ENCODE data around the gene HDAC4.

The HDAC4 gene

DNA sequence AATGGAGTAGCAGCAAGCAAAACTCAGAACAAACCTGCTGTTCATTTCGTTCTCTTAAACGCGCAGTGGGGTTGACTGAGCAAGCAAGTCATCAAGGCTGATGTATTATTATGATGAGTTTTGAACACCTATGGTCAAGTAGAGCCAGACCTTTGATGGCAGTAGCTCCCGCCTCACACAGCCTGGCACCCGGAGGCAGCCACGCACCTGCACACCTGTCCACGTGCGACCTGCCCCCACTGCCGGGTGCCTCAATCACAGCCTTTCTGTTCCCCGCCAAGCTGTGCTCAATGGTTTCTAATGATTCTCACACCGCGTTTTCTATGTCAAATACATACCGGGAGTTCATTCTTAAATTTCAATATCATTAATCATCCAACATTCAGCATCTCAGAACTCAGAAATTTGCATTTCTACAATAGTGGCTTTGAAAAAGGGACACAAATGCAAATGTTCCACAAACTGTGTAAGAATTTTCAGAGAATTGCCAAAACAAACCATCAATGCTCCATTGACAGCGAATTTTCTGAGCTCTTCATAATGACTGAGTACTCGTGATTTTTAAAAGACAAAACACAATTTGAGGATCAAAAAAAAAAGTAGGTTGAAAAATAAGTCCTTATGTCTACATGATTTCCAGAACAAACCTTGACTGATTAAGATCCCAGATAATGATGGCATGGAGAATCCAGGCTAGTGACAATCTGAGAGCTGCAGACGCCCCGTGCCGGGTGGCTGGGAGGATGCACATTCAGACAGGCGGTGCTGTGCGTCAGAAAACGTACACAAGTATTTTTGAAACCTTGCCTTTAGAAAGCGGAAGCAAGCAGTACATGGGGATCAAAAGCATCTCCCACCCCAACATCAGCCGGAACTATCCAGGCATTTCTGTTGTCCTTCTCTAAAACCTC lies 56.6 kb downstream of the HDAC4 start:
- no peak for DNase-seq

DNA sequence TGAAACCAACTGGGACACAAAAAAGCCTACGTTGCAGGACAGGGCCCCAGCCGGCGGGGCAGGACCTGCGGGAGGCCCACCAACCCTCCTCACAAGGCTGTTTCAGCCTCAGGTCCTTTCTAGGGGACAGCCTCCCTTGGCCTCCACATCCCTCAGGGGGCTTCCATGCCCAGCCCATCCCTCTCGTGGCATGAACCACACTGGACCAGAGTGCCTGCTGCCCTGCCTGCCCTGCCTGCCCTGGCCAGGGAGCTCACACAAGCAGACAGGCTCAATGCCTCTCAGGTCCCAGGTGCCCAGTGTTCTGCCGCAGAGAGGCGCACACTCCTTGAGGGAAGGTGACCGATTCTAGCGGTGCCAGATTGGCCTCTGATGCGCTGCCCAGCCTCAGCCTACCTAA lies 57.4 kb downstream of the HDAC4 start:
- DNase-seq: no peak

DNA sequence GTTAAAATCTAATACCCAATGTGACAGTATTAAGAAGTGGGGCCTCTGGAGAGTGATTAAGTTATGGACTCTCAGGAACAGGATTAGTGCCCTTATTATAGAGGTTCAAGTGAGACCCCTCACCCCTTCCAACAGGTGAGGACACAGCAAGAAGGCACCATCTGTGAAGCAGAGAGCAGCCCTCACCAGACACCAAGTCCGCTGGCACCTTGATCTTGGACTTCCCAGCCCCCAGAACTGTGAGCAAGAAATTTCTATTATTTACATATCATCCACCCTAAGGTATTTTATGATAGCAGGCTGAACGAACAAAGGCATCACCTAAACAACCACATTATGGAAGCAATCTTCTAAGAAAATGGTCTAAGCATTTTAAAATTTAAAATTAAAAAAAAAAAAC lies 59.0 kb downstream of the HDAC4 start:
- no peak for DNase-seq

DNA sequence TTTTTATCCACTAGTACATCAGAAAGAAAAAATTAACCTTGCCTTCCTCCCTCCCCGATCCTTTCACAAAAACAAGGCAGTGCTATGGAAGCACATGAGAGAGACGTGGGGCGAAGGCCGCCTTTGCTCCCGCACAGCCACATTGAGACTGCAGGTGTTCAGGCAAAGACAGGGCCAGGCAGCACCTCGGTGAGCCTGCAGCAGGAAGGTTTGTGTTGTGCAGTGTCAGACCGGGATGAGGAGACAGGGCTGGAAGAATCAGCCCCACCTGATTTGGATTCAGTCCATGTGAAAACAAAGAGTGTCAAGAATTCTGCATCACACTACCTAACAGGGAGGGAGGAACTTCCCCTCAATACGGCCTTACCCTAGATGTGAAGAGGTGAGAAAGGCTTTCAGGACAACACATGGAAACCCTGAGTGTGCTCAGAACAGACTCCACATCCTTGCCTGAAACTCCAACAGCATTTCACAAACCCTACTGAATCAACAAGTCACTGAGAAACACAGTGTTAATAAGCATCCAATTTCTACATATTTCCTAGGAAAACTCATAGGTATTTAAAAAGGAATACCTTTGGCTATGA lies 59.6 kb downstream of the HDAC4 start:
- no peak for DNase-seq

DNA sequence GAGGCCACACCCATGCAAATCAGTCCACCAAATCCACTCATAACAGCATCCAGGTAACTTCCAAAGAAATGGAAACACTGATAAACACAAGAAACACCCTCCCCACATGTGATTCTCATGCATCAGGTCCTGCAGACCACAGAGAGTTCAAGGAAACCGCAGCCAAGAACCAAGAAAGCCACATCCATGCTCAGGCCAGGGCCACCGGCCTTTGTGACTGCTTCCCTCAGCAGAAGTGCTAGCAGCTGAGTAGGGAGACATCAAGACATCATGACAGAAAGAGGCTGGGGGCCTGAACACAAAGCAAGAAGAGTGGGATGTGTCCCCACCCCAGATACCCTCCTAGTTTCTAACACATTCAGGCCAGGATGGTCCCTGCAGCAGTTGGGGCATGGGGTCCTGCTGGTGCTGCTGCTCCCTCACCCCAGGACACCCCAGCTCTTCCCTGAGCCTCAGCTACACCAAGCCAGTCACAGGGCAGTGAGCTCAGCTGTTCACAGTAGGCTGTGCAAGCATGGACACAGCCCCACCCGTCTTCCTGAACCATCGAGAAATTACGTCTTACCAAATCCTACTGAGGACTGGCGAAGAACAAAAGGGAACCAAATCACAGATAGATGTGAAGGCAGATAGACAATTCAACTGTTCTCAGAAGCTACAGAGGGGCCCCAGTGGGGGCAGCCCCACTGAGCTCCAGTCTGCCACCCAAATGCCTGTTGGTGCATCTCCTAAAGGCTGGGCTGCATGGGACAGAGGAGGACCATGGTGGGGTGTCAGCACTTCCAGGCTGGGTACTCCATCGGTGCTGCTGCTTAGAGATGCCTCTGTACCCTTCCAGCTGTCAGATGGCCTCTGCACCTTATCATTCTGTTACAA lies 60.9 kb downstream of the HDAC4 start:
- no peak for DNase-seq

DNA sequence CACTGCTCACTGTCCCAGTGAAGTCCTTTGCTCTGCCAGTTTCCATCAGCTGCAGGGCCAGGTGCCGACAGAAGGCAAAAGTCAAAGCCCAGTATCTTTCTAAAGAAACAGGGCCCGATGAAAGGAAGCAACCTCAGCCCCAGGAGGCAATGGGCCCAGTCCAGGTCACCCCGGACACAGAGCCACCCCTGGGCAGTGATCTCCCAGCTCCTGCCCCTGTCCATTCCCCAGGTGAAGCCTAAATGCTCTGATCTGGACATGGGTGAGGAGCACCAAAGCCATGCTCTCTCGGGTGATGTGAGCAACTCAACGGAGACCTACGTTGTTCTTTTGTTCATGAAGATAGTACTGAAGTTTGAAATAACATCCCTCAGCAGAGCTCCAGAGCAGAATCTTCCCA lies 61.6 kb downstream of the HDAC4 start:
- DNase-seq: no peak

DNA sequence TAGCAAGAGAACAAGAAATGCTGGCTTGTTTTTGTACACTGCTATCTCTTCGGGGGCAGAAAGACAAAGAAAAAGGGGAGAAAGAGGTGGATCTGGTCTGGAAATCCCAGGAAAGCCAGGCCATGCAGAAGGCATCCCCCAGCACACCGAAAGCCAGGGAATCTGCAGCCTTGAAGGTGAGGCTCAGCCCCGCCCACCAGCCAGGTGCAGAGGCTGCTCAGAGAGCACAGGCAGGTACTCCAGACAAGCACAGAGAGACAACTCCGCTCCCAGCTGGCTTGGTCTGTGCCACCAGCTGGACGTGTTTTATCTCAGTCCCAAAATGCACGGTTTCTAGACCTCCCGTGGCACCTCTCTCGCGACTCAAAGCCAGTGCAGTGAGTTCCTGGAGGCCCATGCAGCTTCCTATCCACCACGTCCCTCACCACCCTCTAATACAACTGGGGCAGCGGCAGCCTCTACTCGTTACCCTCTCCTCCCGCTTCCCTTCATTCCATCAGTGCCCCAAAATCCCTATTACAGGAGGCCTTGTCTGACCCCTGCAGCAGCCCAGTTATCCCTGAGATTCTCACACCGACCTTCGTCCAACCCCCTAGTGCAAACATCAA lies 62.8 kb downstream of the HDAC4 start:
- no peak for DNase-seq

DNA sequence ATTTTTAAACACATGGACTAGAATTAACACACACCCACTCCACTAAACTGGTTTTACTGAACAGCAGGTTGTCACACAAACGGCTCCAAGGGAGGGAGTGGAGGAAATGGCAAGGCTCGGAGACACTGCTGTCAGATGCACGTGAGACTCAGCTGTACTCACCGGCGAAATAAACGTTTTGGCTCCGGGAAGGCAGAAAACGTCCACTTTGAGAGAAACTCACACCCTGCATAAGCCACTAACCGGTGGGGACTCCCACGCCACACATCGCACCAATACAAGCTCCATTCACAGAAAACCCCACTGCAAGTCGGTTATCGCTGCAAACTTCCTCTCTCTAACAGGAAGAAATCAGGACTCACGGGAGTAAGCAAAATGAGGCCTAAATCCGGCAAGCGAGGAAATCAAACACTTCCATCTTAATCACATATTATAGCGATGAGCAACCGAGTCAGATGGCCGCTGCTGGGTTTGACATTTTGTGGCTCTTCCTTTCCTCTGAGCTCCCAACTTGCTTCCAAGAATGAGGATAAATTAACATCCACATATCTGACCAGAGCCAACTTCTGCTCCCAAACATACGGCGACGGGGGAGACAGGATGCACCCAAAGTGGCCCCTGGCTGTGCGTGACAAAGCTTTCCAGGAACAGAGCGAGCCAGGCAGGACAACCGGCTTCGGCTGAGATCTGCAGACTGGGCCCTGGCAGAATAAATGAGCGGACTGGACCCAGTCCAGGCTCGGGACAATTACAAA lies 63.5 kb downstream of the HDAC4 start:
- no peak for DNase-seq

DNA sequence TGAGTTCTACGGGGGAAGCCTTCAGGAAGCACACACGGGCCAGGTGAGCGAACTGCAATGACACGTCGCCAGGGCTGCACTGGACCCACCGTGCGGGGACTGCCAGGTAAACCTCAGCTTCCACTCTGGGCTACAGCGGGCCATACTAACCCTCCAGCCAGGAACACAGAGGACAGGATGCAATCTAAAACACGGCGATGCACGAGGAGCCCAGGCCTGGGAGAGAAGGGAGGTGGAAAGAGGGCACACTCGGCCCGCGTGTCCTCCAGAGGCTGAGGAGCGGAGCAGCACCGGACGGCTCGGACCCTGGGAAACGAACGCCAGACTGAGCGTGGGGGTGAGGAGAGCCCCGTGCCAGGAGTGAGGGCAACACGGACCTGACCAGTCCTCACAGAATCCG lies 69.3 kb downstream of the HDAC4 start:
- no peak for DNase-seq

DNA sequence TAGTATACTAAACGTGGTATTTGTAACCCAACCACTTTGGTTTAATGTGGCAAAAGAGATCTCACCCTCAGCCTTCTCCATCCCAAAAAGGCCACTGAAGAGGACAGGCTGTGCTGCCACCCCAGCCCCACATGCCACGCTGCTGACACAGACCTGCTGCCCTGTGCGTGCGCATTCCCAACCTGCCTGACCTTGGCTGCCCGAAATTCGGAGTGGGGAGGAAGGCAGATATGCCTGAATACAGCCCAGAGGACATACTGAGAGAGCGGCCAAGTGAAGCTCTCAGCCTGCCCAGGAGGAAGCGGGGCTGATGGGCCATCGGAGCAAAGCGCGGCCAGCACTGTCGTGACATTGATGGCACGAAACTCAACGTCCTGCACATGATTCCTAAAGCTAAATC lies 70.0 kb downstream of the HDAC4 start:
- no peak for DNase-seq

DNA sequence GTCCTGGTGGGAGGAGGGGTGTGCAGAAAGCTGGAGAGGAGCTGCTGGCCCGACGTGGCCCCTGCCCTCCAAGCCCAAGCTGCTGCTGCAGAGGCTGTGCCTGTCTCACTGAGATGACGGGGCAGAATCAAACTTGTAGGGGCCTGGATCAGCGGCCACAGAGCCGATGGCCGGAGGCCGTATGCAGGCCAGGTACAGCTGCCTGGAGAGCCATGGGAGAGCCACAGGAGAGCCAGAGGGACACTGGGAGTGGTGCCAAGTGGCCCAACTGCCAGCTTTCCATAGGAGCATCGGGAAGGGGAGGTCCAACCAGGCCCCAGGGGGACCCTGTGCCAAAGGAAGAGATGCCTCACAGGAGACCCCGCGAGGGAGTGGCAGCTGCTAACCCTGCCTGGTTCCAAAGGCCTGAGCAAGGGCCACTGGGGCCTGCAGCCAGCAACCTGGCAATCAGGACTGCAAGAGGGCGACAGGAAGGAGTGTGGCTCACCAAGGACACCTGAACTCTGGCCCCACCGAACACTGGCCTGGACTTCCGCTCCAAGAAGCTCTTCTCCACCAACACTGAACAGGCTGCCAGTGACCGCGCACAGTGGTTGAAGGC lies 70.7 kb downstream of the HDAC4 start:
- DNase-seq: no peak

DNA sequence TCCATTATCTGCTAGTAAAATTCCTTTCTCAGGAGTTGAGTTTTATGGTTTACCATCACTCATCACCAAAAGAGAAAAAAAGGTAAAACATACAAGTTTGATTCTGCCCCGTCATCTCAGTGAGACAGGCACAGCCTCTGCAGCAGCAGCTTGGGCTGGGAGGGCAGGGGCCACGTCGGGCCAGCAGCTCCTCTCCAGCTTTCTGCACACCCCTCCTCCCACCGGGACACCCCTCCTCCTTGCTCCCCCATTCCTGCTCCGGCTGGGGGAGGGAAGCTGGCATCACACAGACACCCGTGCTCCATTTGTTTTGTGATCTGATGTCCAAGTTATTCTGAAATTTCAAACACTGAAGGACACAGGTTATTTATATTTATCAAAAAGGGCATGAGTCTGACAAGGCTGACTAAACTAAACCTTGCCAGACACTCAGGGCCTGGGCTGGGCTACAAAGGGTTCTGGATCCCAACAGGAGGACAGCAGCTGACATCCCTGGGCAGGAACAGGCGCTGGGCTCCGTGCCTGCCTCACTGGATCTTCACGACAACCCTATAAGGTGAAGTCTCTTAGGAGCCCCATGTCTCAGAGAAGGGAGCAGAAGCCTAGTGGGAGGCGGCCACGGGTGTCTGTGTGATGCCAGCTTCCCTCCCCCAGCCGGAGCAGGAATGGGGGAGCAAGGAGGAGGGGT lies 71.4 kb downstream of the HDAC4 start:
- no peak for DNase-seq

DNA sequence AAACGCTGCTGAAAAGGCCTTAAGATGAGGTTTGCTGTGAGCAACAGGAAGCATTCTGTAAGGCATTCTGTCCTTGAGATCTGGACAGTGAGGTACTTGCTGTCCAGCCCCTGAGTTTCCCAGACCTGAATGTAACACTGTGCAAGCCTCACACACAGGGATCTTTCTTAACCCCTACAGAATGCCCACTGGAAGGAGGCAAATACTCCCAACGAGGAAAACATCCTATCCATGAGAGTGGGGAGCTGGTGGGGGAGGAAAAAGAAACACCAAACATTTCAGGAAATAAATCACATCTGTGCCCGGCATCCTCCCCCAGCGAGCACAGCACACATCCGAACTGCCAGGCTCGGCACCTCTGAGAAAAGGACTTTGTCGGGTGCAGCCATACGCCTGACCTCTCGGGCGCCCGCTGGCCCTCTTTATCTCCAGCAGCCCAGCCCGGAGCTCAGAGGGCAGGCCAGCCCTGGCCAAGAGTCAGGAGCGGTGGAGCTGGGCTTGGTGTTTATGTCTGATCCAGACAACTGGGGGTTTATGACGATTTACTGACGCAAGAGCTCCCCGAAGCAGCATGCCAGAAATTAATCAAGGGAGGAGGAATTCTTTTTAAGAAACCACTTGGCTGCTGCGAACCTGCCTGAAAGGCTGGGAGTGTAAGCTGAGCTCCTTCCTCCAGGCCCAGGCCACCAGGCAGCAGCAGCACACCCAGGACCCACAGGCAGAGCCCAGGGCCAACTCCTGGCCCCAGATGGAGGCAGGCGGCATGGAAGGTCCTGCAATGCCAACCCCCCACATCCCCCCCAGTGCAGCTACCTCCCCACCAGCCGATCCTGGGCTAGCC lies 72.2 kb downstream of the HDAC4 start:
- no peak for DNase-seq

DNA sequence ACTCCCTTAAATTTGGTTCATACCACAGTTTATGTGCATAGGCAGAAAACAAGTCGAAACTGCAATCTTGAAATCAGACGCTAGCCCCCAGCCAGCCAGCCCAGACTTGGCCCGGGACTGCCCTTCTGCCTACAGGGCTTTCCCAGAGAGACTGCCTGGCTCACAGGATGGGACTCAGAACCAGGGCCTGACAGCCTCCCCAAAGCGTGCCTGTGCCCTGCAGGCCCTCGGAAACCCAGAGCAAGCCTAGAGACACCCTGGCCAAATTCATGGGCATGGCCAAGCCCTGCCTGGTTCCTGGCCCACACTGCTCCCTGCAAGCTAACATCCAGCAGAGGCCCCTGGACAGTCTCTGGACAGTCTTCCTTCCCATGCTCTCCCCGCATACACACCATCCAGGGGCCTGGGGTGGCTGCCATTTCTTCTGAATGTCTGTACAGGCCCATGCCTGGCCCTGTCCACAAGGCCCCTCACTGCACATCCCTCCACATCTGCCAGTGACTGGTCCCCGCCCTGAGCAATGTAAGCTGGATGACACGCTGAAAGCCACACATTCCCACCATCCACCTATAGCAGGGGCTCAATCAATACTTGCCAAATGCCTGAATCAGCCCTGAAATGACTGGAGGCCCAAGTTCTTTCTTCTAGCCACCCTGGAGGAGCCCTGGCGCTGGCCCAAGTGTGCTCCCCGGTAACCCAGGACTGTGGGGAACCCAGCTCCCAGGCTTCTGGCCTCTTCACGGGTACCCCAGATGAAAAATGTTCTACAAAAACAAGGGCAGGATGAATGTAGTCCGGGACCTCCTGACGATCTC lies 73.1 kb downstream of the HDAC4 start:
- DNase-seq: no peak

DNA sequence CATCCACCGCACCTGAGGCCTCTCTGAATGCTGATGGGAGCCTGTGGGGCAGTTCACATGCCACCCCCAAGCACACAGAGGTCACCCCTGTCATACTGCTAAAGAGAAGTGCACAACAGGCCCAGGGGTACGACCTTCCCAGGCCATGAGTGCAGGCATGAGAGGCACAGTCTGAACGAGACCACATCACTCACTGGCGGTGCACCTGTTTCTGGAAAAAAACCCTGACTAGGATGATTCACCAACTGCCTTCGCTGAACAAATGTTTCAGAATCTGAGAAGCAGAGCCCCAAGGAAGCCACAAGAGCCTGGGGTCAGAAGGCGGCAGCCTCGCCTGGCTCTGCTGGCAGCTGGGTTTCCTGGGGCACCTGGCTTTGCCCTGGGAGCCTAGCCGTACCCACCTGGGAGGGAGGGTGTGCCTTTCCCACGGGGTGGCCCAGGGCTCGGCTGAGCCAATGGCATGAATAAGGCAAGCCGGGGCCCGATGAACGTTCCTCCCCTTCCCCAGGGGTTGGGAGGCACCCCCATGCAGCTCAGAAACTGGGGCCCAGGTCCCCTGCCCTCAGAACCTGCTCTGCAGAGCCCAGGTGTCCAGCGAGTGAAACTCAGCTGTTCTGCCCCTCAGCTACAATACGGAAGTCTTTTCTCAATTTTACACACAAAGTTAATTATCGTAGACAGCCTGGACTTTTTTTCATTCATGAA lies 73.8 kb downstream of the HDAC4 start:
- peak; percentile 73 for DNase-seq

DNA sequence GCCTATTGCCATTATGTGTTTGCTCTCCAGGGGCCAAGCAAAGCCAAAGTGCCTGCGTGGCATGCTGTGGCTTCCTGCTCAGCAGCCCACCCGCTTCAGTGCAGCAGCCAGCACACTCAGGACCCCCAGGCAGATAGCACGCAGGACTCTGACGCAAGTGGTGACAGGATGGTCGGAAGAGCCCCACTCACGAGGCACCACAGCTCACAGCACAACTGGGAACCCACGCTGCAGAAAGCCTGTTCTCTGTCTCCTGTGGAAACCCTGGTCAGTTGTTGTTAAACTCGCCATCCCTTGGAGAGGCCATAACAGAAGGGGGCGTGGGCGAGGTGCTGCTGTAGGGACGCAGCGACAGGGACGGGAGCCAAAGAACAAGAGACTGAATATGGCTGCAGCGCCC lies 76.4 kb downstream of the HDAC4 start:
- DNase-seq: no peak

DNA sequence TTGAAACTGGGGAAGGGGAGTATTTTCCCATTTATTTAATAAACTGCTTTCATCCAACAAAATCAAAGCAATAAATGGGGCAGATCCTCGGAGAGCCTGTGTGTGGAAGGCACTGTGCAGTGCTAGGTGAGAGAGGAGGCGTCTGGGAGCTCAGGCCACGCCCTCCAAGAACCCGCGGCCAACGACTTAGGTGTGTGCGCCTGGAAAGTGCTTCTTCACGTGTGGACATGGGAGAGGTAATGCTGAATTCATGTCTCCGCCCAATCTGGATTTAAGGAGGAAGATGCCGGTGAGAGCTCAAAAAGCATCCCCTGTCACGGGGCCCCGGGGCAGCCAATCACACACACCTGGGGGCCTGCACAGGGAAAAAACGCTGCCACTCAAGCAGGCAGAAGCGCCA lies 77.4 kb downstream of the HDAC4 start:
- DNase-seq: no peak

DNA sequence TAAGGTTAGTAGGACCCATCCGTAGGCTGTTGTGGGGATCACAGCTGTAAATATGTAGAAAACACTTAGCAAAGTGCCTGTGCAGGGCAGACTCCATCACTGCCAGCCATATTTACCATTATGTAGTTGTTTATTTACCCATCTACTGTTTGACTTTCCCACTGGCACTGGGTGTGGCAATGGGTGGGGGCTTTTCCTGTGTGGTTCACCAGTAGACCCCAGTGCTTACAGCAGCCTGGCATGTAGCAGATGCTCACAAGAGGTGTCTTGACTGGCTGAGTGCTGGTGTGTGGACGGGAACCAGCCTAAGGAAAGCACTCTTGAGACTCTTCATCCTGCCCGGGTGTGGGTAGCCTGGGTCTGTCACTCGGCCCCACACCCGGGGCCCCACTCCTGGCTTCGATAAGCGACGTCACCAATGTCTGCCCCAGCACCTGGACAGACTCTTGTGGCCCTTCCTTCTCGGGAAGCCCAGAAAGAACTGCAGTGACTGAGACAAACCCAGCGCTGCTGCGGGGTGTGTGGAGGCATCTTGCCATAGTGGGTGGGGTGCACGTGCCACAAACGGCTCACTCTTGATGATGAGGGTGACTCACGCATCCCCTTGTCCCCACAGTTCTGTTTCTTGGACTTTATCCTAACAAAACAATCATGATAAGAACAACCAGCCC lies 78.3 kb downstream of the HDAC4 start:
- DNase-seq: peak; percentile 33 to 36
